ENCODE measurements around the gene ZDHHC24. TPM values are rescaled to one million over a fixed set of nuclear protein-coding genes. Genes with fewer than 3 reads are reported as not detected.

The ZDHHC24 gene
- total RNA-seq, 1 experiment from 2014 or later, result 18.3 TPM

DNA sequence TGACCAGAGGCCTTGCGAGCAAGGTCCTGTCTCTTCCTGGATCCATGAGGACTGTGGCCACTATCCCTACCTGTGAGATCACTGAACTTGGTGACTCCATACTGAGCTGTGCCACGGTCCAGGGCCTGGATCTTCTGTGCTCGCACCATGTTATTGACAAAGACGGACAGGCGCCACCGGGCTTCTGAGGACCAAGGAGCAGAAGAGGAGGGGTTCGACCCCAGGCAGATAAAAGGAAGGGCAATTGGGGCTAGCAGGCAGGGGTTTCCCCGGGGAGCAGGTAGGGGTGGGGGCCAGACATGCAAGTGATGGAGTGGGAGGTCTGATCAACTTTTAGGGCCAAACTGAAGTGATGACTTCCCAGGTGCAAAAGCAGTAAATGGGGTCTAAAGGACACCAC, 20.4 kb upstream of the ZDHHC24 start:
- DNase-seq (ENCODE audit: low read depth), result no peak

DNA sequence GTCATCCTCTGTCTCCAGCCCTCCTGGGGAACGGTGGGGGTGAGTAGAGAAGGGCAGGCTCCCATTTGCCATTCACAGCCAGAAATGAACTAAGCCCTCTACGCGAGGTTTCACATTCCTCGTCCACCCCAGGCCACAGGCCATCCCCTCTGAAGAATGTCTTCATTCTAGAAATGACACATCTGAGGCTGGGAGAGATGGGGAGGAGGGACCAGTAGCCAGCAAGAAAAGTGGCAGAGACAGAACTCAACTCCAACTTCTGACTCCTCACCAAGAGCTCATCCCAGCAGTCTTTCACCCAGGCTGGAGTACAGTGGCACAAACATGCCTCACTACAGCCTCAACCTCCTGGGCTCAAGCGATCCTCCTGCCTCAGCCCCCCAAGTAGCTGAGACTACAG, 19.1 kb upstream of the ZDHHC24 start:
- DNase-seq (ENCODE audit: low read depth), result no peak

DNA sequence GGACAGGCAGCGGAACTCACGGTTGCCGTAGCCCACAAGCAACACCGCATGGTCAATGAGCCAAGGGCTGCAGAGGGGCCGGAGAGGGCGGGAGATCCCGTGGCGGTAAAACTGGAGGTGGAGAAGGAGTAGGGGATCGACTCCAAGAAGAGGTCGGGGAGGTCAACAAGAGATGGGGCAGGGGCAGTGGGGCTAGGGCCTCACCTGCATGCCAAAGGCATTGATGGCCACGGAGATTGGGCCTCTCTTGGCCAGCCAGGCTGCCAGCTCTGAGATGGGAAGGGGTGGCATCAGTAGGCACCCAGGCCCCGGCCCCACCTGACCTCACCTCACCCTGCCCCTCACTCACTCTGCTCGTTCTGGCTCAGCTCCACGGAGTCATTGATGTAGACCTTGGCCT, 18.7 kb upstream of the ZDHHC24 start:
- DNase-seq (ENCODE audit: low read depth), result no peak

DNA sequence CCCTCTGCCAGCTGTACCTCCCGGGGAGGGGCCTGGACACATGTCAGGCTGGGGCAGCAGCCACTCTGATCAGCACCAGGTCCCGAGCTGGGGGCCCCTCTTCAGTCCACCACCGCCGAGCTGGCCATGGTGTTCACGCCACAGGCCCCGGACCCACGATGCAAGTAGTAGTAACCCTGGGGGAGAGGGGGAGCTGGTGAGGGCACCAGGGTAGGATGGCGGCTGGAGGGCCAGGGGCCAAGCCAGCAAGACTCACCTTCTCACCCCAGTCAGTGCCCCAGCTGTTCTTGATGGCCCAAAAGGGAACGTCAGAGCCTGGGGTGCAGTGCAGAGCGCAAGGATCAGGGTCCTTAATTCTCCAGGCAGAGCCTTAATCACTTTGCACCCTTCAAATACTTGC, 18.0 kb upstream of the ZDHHC24 start:
- DNase-seq (ENCODE audit: low read depth), result no peak

DNA sequence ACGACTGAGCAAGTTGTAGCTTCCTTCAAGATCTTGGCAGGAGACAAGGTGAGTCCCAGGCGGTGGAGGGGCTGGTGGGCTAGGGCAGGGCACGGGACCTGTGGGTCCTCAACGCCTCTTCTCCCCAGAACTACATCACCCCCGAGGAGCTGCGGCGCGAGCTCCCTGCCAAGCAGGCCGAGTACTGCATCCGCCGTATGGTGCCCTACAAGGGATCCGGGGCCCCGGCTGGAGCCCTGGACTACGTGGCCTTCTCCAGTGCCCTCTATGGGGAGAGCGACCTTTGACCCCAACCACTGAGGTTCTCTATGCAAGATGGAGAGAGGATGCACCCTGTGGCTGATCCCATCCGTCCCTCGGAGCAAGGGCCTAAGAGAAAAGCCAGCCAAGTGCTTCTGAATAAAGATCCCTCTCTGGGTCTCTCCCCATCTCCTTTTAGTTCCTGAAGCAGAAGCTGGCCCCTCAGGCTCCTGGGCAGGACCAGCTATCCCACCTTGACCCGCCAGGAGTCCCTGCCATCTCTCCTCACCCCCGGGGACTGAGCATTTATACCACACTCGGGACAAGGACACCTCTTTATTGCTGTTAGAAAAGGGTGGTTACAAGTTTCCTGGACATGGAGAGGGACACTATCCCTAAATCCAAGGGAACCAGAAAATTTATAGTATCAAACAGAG, 17.2 kb upstream of the ZDHHC24 start:
- no peak for DNase-seq (ENCODE audit: low read depth)

DNA sequence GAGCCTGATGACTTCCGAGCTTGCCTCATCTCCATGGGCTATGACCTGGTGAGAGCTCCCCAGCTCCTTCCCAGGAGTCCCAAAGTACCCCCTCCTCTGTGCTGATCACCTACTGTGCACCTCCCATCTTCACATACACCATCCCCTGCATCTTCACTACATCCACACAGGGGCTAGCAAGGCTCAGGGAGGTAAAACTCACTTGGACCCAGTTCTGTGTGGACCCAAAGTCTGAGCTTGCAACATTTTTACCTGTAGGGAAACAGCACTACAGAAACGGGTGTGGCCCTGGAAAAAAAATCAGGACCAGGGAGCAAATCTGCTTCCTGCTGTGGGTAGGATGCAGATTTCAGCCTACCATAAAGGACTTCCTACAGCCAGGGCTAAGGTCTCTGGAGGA, 16.4 kb upstream of the ZDHHC24 start:
- no peak for DNase-seq (ENCODE audit: low read depth)

GRCh38 chr11:66561975-66562248, 16.1 kb upstream of the ZDHHC24 start:
- no peak for DNase-seq (ENCODE audit: low read depth)

- DNase-seq (ENCODE audit: low read depth), result no peak
Observed at GRCh38 chr11:66561178-66561974, 15.5 kb upstream of the ZDHHC24 start.

DNA sequence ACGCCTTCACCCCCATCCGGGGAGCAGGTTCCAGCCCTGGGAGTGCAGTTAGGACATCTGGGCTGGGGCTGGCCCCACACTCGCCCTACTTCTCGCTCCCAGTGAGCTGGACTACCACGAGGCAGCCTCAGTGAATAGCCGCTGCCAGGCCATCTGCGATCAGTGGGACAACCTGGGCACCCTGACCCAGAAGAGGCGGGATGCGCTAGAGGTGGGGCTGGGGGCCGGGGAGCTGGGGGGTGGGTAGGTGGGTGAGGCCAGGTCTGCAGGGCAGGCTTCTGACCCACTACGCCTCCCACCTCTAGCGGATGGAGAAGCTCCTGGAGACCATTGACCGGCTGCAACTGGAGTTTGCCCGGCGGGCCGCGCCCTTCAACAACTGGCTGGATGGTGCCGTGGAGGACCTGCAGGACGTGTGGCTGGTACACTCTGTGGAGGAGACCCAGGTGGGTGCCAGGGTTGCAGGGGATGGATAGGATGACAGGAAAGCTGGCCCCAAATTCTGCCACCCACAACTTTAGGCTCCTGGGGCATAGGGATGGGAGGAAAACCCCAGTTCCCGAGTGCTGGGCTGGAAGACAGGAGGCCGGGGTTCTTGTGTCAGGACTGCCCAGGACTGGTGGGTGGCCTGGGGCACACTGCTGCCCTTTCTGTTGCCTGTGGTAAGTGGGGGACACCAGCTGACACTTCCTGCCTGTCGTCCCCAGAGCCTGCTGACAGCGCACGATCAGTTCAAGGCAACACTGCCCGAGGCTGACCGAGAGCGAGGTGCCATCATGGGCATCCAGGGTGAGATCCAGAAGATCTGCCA, 14.2 kb upstream of the ZDHHC24 start:
- no peak for DNase-seq (ENCODE audit: low read depth)

DNA sequence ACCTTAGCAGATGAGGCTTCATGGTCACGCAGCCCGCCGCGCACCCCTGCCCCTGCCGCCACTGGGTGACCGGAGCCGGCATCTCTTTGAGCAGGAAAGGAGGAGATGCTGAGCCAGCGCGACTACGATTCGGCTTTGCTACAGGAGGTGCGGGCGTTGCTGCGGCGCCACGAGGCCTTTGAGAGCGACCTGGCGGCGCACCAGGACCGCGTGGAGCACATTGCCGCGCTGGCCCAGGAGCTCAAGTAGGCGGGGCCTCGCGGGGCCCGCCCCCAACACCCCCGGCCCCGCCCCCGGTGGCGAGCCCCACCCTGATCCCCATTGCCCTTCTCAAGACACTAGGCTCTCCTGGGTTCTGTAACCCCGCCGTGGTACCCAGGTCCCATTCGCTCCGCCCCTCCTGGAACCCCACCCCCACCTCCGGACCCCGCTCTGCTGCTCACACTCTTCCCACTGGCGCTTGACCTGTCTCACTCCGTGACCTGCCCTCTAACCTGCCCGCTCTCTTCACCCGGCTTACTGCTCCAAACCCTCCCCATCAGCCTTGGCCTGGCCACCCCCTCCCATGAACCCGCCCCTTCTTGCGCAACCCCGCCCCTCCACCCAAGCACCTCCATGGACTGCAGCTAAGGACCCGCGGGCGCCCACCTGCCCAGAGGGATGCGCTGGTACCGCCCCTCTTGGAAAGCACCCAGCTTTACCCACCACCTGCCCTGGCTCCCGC, 13.5 kb upstream of the ZDHHC24 start:
- no peak for DNase-seq (ENCODE audit: low read depth)

DNA sequence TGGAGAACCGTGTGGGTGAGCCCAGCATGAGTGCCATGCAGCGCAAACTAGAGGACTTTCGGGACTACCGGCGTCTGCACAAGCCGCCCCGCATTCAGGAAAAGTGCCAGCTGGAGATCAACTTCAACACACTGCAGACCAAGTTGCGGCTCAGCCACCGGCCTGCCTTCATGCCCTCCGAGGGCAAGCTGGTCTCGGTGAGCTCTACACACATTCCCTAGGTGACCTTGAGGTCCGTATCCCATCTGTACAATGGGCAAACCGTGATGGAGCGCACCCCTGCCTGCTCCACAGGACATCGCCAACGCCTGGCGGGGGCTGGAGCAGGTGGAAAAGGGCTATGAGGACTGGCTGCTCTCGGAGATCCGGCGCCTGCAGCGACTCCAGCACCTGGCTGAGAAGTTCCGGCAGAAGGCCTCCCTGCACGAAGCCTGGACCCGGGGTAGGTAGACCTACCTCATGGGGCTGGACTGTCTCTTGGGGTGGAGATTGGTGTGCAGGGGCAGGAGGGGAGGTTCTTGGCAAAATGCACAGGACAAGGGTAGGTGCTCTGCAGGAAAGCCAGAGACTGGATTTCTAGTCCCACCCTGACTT, 12.0 kb upstream of the ZDHHC24 start:
- no peak for DNase-seq (ENCODE audit: low read depth)

- DNase-seq (ENCODE audit: low read depth), result no peak
Observed at GRCh38 chr11:66556086-66556485, 10.2 kb upstream of the ZDHHC24 start.

DNA sequence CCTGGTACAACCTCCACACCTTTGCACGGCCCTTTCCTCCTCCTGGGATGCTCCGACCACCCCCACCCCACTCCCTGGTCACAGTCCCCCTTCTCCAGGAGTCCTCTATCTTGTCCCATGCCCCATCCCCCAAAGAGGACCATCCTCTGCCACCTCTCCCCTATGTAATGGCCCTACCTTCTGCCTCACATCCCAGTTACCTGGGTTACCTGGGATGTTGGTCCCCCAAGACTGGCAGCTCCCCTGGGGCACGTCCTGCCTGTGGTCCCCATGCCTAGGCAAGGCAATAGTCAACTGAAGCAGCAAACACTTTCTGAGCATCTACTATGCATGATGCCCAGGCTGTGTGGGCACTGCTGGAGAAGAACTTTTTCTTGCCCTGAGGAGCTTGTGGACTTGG, 9.6 kb upstream of the ZDHHC24 start:
- DNase-seq (ENCODE audit: low read depth), result no peak

- no peak for DNase-seq (ENCODE audit: low read depth)
Observed at GRCh38 chr11:66554602-66555001, 8.8 kb upstream of the ZDHHC24 start.

DNA sequence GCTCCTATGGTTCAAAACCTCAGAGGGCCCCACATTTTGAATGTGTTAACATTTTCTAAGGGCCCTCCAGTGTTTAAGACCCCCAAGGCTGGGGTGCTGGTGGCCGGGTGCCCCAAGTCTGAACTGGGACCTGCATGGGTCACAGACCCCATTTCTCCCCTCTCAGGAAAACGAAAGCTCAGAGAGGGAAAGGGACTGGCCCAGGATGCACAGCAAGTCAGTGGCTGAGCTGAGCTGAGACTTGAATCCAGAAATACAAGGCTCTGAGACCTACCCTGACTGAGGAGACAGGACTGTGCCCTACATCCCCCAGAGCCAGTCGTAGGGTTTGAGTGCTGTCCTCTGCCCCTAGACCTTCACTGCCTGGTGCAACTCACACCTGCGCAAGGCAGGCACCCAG, 5.0 kb upstream of the ZDHHC24 start:
- DNase-seq (ENCODE audit: low read depth), result no peak

DNA sequence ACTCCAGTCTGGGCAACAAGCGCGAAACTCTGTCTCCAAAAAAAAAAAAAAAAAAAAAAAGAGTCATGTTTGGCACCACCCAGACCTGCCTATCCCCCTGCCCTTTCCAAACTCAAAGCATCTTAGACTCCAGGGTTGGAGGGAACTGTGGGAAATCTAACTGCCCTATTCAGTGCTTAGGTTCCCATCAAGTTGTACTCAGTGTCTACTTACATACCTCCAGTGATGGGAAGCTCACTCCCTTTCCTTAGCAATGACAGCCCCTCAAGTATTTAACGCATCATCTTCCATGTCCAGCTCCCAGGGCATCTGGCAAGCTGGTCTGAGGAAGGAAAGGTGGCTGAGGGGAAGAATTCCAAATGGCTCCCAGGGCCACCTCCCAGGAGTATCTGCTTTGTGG, 3.8 kb upstream of the ZDHHC24 start:
- no peak for DNase-seq (ENCODE audit: low read depth)

DNA sequence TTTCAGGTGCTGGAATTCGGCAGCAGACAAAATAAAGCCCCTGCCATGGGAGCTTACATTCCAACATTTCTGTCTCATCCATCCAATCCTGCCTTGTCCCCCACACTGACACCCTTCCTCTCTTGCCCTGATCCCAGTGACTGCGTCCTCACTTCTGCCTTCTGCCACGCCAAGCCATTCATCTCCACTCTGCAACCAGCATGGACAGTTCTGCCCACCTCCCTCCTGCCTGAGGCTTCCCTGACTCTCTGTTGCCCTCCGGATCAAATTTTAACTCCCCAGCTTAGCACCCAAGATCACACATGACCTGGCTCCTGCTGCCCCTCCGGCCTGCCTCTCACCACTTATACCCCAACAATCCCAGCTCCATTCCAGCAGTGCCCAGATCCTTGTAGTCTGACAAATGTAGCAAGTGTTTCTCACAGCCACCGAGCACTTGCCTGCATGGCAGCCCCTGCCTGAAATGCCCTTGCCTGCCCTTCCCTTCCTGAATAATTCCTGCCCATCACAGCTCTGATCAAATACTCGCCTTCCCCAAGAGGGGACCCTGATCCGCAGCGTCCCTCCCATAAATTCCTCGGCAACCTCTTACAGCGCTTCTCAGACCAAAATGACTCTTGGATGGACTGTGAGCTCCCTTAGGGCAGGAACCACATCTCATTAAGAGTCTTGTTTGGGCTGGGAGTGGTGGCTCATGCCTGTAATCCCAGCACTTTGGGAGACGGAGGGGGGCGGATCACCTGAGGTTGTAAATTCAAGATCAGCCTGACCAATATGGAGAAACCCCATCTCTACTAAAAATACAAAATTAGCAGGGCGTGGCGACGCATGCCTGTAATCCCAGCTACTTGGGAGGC, 3.2 kb upstream of the ZDHHC24 start:
- DNase-seq (ENCODE audit: low read depth), result no peak

DNA sequence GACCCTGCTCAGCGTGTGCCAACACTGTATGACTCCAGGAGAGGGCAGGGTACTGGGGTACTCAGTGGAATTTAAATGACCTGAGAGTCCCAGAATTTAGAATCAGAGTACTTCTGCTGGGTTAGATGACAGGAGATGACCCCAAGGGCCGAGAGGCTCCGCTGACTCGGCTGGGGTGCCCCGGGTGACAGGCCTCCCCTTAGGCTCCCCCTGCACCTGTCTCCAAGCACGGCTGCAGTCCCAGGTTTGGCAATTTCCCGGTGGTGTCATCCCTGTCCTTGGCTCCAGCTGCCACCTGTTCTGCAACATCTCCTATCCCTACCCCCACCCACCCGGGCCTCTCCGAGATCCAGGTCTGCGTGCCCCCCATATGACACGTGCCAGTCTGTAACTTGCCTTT, 2.2 kb upstream of the ZDHHC24 start:
- DNase-seq (ENCODE audit: low read depth), result no peak

GRCh38 chr11:66547662-66548009, 1.8 kb upstream of the ZDHHC24 start:
- DNase-seq (ENCODE audit: low read depth), result no peak

DNA sequence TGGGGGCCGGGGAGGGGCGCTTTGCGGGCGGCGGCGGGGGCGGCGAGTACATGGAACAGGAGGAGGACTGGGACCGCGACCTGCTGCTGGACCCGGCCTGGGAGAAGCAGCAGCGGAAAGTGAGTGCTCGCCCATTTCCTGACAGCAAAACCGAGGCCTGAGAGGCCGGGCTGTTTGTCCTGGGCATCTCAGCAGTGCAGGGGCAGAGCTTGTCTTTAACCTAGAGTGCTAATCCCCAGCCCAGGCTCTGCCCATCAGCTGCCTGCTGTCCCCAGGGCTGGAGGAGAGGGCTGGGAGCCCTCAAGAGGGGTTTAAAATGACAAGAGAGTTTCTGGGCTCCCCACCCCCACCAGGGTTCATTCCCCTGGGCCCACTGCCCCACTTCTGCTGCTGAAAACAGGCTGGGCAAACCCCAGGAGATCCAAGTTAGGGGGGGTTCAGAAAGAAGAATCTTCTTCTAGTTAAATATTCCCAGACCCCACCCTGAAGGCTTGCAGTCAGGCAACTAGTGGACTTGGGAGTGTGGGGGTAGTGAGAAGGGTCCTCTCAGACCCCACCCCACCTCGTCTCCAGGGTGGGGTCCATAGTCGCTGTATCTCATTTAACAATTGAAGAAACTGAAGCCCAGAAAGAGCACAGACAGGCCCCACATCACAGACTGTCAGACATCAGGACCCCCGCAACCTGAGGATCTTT, 1.3 kb upstream of the ZDHHC24 start:
- no peak for DNase-seq (ENCODE audit: low read depth)
